ENCODE measurements around the gene GOLM1. TPM values are rescaled to one million over a fixed set of nuclear protein-coding genes. Genes with fewer than 3 reads are reported as not detected.
A peak's percentile ranks its signal among the peaks of the same experiment; 100 is the strongest.

GOLM1 gene
- total RNA-seq, 1 experiment from 2014 or later: 71.6 TPM

- H3K79me1 ChIP-seq (ENCODE audit: insufficient read depth, low read depth, low read length, poor library complexity, severe bottlenecking): no peaks in the 10 kb centered on the region
- no CpG with 5 or more reads among the region's 8 CpGs for WGBS (ENCODE audit: extremely low coverage, insufficient read length, low lambda C conversion rate)
- H3K9ac ChIP-seq (ENCODE audit: extremely low read depth, insufficient read length, low read length): no peak overlapping the region
- TF ChIP-seq CTCF (conservative IDR thresholded peaks at IDR 0.05): no peak
- no peaks in the 10 kb centered on the region for H3K27me3 Mint-ChIP-seq (ENCODE audit: low read depth)
- H2BK12ac ChIP-seq (ENCODE audit: insufficient read length, low read depth, low read length): no peak overlapping the region
- H3K4me2 ChIP-seq (ENCODE audit: insufficient read depth, insufficient read length, low read length): no peak overlapping the region
- no peak overlapping the region for H2BK5ac ChIP-seq (ENCODE audit: insufficient read length, low read length)
- H3T11ph ChIP-seq (ENCODE audit: low read length): no peak overlapping the region
- H3K18ac ChIP-seq (ENCODE audit: insufficient read length, low read depth, low read length): no peak overlapping the region
- no peak overlapping the region for H4K91ac ChIP-seq (ENCODE audit: insufficient read length, low read depth, low read length)
- peak overlapping the region in 1 of 3 experiments; percentile 53; a peak in 3 of 7 replicates for H3K27ac Mint-ChIP-seq
- H4K8ac ChIP-seq (replicated peaks; ENCODE audit: insufficient read length, low read depth, low read length): no peak overlapping the region
- no peak overlapping the region for H3K4me3 Mint-ChIP-seq
- no peaks in the 10 kb centered on the region for H4K20me1 ChIP-seq (ENCODE audit: control insufficient read depth, insufficient read depth, insufficient read length)
- no peak overlapping the region for H2AFZ ChIP-seq (ENCODE audit: low read length)
- no peak overlapping the region for H2AK5ac ChIP-seq (ENCODE audit: insufficient read length, low read length)
- H3K9me3 Mint-ChIP-seq: no peaks in the 10 kb centered on the region
- peak overlapping the region; percentile 70; the same call in 1 of the 2 replicates for H3K14ac ChIP-seq (ENCODE audit: insufficient read depth, low read length)
- no peaks in the 10 kb centered on the region for H3K23me2 ChIP-seq (ENCODE audit: insufficient read length, low read depth, low read length, poor library complexity, severe bottlenecking)
- H3K36me3 Mint-ChIP-seq (ENCODE audit: insufficient read depth in 1 of 3, low read depth in 3 of 3): peaks cover 0 to 6% (median 1%) of the 10 kb centered on the region in 3 experiments; a peak in 4 of 7 replicates
- no peaks in the 10 kb centered on the region for H3K4me1 ChIP-seq (ENCODE audit: insufficient read depth, low read length)
- H3K56ac ChIP-seq (ENCODE audit: insufficient read length, low read depth, low read length): no peak overlapping the region
- H4K5ac ChIP-seq (ENCODE audit: insufficient read length, low read depth, low read length): no peak overlapping the region
- H3K27me3 ChIP-seq (ENCODE audit: insufficient read depth, low read length): no peaks in the 10 kb centered on the region
- no peak overlapping the region for H3K4ac ChIP-seq (ENCODE audit: low read depth, low read length)
- H2BK20ac ChIP-seq (ENCODE audit: low read depth, low read length, poor library complexity, severe bottlenecking): no peak overlapping the region
- no peak overlapping the region for H2BK15ac ChIP-seq (ENCODE audit: low read depth, low read length)
- H2BK120ac ChIP-seq (ENCODE audit: low read depth, low read length, poor library complexity, severe bottlenecking): no peak overlapping the region
- H3K23ac ChIP-seq (ENCODE audit: insufficient read length, low read depth, low read length): no peak overlapping the region
- DNase-seq: no peak
- H3K79me2 ChIP-seq (ENCODE audit: insufficient read depth, low read length): no peaks in the 10 kb centered on the region
- H3K4me1 Mint-ChIP-seq: no peaks in the 10 kb centered on the region
- H3K27ac ChIP-seq (ENCODE audit: insufficient read length, low read depth, low read length): no peak overlapping the region
- no peaks in the 10 kb centered on the region for H3K9me3 ChIP-seq (ENCODE audit: control insufficient read depth, low read depth, low read length)
Observed at GRCh38 chr9:86046930-86047341, 52.4 kb downstream of the GOLM1 start.

Measured in H9 (cell line).